Measurements from ENCODE around the gene CTXND1.
"Not testable (repeated sequence)": the region's sequence is repeated elsewhere in the genome, so short reads cannot be mapped to it uniquely, and the experiment has no call there.

CTXND1 gene

GRCh38 chr15:80156176-80156720 is 95.8 kb downstream of the CTXND1 start:
- no peak for DNase-seq

DNA sequence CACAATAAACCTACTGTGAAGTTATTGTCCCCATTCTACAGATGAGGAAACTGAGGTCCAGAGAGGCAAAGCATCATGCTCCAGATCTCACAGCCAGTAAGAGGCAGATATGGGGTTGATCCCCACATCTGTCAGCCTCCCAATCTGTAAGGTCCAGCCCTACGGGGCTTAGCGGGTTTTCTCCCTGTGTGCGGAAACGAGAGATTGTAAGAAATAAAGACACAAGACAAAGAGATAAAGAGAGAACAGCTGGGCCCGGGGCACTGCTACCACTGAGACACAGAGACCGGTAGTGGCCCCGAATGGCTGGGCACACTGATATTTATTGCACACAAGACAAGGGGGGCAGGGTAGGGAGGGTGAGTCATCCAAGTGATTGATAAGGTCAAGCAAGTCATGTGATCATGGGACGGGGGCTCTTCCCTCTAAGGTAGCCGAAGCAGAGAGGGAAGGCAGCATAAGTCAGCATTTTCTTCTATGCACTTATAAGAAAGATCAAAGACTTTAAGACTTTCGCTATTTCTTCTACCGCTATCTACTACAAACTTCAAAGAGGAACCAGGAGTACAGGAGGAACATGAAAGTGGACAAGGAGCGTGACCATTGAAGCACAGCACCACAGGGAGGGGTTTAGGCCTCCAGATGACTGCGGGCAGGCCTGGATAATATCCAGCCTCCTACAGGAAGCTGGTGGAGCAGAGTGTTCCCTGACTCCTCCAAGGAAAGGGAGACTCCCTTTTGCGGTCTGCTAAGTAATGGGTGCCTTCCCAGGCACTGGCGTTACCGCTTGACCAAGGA is 96.4 kb downstream of the CTXND1 start:
- not testable (repeated sequence) for DNase-seq

- DNase-seq = no peak
Observed at GRCh38 chr15:80155001-80155377, 97.0 kb downstream of the CTXND1 start.

GRCh38 chr15:80154336-80154735 is 97.7 kb downstream of the CTXND1 start:
- no peak for DNase-seq

- DNase-seq = no peak
Observed at GRCh38 chr15:80153900-80154299, 98.1 kb downstream of the CTXND1 start.

DNA sequence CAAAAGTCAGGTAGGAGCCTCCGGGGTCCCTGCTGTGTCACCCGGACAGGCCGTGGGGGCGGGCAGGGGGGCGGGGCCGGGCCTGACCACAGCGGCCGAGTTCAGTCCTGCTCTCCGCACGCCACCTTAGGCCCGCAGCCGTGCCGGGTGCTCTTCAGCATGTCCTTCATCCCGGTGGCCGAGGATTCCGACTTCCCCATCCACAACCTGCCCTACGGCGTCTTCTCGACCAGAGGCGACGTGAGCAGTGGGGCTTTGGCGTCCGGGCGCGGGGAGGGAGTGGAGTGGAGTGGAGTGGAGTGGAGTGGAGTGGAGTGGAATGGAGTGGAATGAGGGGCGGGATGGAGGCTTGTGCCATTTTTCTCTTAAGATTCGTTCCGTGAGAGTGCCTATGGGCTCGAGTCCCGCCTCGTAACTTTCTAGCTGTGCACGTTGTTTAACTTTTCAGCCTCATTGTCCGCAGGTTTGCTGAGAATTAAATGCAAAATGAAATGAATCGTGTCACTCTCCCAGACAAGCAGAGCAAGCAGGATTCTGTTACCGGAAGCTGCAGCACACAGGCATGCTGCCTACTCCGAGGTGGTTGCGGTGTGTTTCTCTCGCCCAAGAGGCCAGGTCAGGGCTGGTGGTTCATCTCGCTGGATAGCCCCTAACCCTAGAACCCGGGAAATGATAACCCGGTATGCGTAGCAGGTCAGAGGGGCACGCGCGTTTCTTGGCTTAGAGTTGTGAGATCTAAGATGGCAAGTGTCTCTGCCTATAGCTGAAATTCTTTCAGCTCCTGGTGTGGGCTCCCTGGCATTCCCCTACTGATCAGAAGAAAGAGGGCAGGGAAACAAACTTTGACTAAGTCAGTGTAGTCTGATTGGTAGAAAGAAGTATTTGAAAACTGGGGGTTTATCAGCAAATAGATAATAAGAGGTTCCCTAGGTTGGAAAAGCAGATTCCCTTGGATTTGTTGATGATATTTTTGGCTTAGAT is 98.8 kb downstream of the CTXND1 start, which contains the start of gene FAH:
TSS of gene FAH (plus strand) at position 104 of the 981 bp plus-strand sequence. CDS start at position 160, 56 bp downstream.
- DNase-seq = peak; percentile 25

- DNase-seq = peak; percentile 86
Observed at GRCh38 chr15:80152180-80152895, 99.7 kb downstream of the CTXND1 start.

GRCh38 chr15:80151576-80151975 is 100.4 kb downstream of the CTXND1 start:
- DNase-seq = no peak

- DNase-seq = no peak
Observed at GRCh38 chr15:80151148-80151547, 100.9 kb downstream of the CTXND1 start.

Measured in activated CD4-positive, alpha-beta T cell treated with anti-CD3 and anti-CD28 coated beads, Interleukin-2, amount 50 U/mL, for 1 hour (primary cell).